Mesothelial cell of epicardium (in vitro differentiated cells): ENCODE measurements around the gene MGAT1. TPM values are rescaled to one million over a fixed set of nuclear protein-coding genes. Genes with fewer than 3 reads are reported as not detected.

ENCODE experiments used
- DNase-seq, 2 experiments: peaks; one replicate each; pipeline ENCODE4 v3.0.0; 2021; ENCODE audit warnings: low spot score in 2 of 2; ENCODE audit not compliant: unreplicated experiment in 2 of 2
- H3K27ac Mint-ChIP-seq: 2 replicates; pipeline ENCODE4 v1.8.0; 2021; ENCODE audit warnings: mixed read lengths
- H3K27me3 Mint-ChIP-seq: 2 replicates; pipeline ENCODE4 v1.8.0; 2021; ENCODE audit warnings: low read depth, mixed read lengths
- H3K36me3 Mint-ChIP-seq: 2 replicates; pipeline ENCODE4 v1.8.0; 2021; ENCODE audit warnings: mixed read lengths
- H3K4me1 Mint-ChIP-seq: 2 replicates; pipeline ENCODE4 v1.8.0; 2021; ENCODE audit warnings: mixed read lengths
- H3K4me3 Mint-ChIP-seq: 2 replicates; pipeline ENCODE4 v1.8.0; 2021; ENCODE audit warnings: mild to moderate bottlenecking, moderate library complexity, mixed read lengths
- H3K9me3 Mint-ChIP-seq: 2 replicates; pipeline ENCODE4 v1.8.0; 2021; ENCODE audit warnings: mixed read lengths
- CTCF ChIP-seq: fragments of 200-600 bp; sonication (generic); IDR thresholded peaks from one replicate; pipeline ENCODE4 v1.5.0; 2021; ENCODE audit warnings: antibody characterized with exemption; ENCODE audit not compliant: unreplicated experiment
- total RNA-seq: library from RNA; stranded (reverse); gene quantifications from 3 replicates; pipeline ENCODE4 v1.2.1, GENCODE V29; 2021

Gene MGAT1
- total RNA-seq, 1 donor from 2014 or later = 91.4 TPM

GRCh38 chr5:180808461-180809000 lies 5.9 kb upstream of the MGAT1 start:
- Mint-ChIP-seq H3K9me3 (no peaks in the 10 kb centered on the region), H3K27ac (peak overlapping the region; percentile 98), H3K4me3 (peak overlapping the region; percentile 89), H3K27me3 (no peaks in the 10 kb centered on the region), H3K4me1 (peaks cover 71% of the 10 kb centered on the region), H3K36me3 (peaks cover 8% of the 10 kb centered on the region)
- no peak for DNase-seq
- TF ChIP-seq CTCF = no peak

DNA sequence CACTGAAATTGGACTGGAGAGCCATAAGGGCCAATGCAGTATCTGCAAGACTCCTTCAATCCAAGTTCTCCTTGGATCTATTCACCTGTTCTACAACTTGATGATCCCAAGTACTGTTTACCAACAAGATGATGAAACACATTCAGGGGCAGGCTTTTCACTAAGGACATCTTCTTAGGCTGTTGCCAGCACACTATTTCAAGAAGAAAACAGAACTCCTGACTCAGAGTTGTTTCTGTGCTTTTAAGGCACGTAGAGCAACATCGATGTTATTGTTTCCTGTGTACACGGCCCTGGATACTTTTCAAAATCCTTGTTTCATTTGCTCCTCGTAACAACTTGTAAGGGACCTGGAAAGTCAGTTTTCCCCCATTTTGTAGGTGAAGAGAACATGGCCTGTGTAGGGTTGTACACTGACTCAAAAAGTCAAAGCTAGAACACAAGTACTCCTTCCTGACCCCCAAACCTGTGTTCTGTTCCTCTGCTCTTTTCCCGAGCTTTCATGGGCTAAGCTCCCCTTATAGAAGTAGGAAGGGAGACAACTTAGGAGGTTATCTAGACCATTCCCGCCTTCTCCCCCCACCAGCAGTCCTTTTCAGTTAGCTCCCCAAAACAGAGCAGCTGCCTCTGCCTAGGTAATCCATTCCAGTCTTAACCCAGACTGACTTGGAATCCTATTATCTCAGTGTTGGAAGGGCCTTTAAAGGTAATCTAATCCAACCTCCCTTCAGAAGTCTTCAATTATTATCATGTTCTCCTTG lies 5.2 kb upstream of the MGAT1 start:
- H3K27me3 Mint-ChIP-seq = no peaks in the 10 kb centered on the region
- peak overlapping the region; percentile 98 for H3K27ac Mint-ChIP-seq
- peaks cover 8% of the 10 kb centered on the region for H3K36me3 Mint-ChIP-seq
- no peak for TF ChIP-seq CTCF
- peak overlapping the region; percentile 89 for H3K4me3 Mint-ChIP-seq
- no peak for DNase-seq
- peaks cover 69% of the 10 kb centered on the region for H3K4me1 Mint-ChIP-seq
- H3K9me3 Mint-ChIP-seq = no peaks in the 10 kb centered on the region

DNA sequence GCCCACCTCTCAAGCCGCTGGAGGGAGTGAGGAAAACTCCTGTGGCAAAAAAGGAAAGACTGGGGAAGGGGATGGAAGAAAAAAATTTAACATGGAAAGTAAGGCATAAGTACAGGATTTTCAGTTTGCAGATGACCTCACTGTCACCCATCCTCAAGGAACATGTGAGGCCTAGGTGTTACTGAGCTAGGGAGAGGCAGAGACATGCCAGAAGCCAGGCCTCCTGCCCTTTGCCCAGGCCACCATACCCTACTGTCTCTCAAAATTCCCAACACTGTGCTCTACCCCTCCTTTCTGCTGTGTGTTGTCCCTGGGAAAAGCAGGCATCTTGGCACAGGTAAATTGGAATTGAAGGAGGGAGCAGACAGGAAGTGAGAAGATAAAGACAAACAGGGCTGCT lies 4.4 kb upstream of the MGAT1 start:
- Mint-ChIP-seq H3K4me1 (peaks cover 65% of the 10 kb centered on the region), H3K27ac (peak overlapping the region; percentile 98), H3K4me3 (peak overlapping the region; percentile 89), H3K27me3 (no peaks in the 10 kb centered on the region), H3K9me3 (no peaks in the 10 kb centered on the region), H3K36me3 (peaks cover 8% of the 10 kb centered on the region)
- no peak for TF ChIP-seq CTCF
- DNase-seq = no peak

- H3K4me1 Mint-ChIP-seq = peaks cover 65% of the 10 kb centered on the region
Measured at GRCh38 chr5:180806351-180807011, 3.9 kb upstream of the MGAT1 start.

GRCh38 chr5:180804129-180804618 lies 1.6 kb upstream of the MGAT1 start:
- no peaks in the 10 kb centered on the region for H3K9me3 Mint-ChIP-seq
- DNase-seq = no peak
- H3K27ac Mint-ChIP-seq = no peak overlapping the region
- TF ChIP-seq CTCF = no peak
- H3K4me3 Mint-ChIP-seq = peak overlapping the region; percentile 36
- H3K27me3 Mint-ChIP-seq = no peaks in the 10 kb centered on the region
- H3K36me3 Mint-ChIP-seq = peaks cover 8% of the 10 kb centered on the region
- H3K4me1 Mint-ChIP-seq = peaks cover 65% of the 10 kb centered on the region

More at GRCh38 chr5:180806351-180807011, 3.9 kb upstream of the MGAT1 start:
- no peak for TF ChIP-seq CTCF
- H3K4me3 Mint-ChIP-seq = peak overlapping the region; percentile 89
- H3K27me3 Mint-ChIP-seq = no peaks in the 10 kb centered on the region
- H3K9me3 Mint-ChIP-seq = no peaks in the 10 kb centered on the region
- DNase-seq = no peak
- peak overlapping the region; percentile 98 for H3K27ac Mint-ChIP-seq
- H3K36me3 Mint-ChIP-seq = peaks cover 8% of the 10 kb centered on the region
